HepG2 (cell line): ENCODE data around the gene CMTM8. TPM values are rescaled to one million over a fixed set of nuclear protein-coding genes. Genes with fewer than 3 reads are reported as not detected.

ENCODE experiments used
- ARID4A ChIP-seq: sonication (generic); formaldehyde crosslinking; IDR thresholded peaks from 2 replicates; pipeline ENCODE4 v1.5.0; 2020; ENCODE audit warnings: mild to moderate bottlenecking, missing genetic modification reagents, borderline replicate concordance
- MNT ChIP-seq: fragments of 450-650 bp; IDR thresholded peaks from 2 replicates; pipeline ENCODE4 v1.6.1; 2016
- REPIN1 ChIP-seq: sonication (generic); formaldehyde crosslinking; IDR thresholded peaks from 2 replicates; pipeline ENCODE4 v1.8.0; 2022; ENCODE audit warnings: missing genetic modification reagents, low read depth, mild to moderate bottlenecking, borderline replicate concordance
- ZNF367 ChIP-seq: sonication (generic); formaldehyde crosslinking; IDR thresholded peaks from 2 replicates; pipeline ENCODE4 v1.4.0; 2020; ENCODE audit warnings: missing genetic modification reagents, borderline replicate concordance
- ZNF510 ChIP-seq: sonication (generic); formaldehyde crosslinking; IDR thresholded peaks from 2 replicates; pipeline ENCODE4 v1.4.0; 2020; ENCODE audit warnings: low read depth, mild to moderate bottlenecking, missing genetic modification reagents
- polyA plus RNA-seq, 8 experiments: library from polyadenylated mRNA; depleted of rRNA in 3 of 8; stranded (reverse) in 7 of 8; unstranded in 1 of 8; fragments of >200 nt; fragmentation: Illumina TruSeq in 4 of 8; extraction: Trizol in 4 of 8; gene quantifications; 2 replicates each; pipeline versions ENCODE4 v1.2.1 to v1.2.3, GENCODE V29; 2011 to 2016; ENCODE audit warnings: low read depth in 4 of 8, missing spikeins in 1 of 8, mixed read lengths in 1 of 8; ENCODE audit not compliant: insufficient read depth in 1 of 8
- total RNA-seq, 5 experiments: library from RNA; depleted of rRNA; stranded (reverse); fragments of >200 nt; fragmentation: Illumina TruSeq; extraction: Trizol; gene quantifications; 2 replicates each; pipeline ENCODE4 v1.2.3, GENCODE V29; 2016; ENCODE audit warnings: low read depth in 1 of 5

The CMTM8 gene
- total and polyA plus RNA-seq, 2 of the 13 experiments (the other 11 are each of a cell fraction or from before 2014, with no cell fraction given), result 8.9 to 15.8 TPM

GRCh38 chr3:32215185-32215584 lies 23.3 kb upstream of the CMTM8 start (continued):
- no peak for TF ChIP-seq ARID4A (CRISPR knock-in tag)
- no peak for TF ChIP-seq MNT
- TF ChIP-seq ZNF367 (CRISPR knock-in tag), result no peak
- TF ChIP-seq ZNF510 (CRISPR knock-in tag), result no peak
- TF ChIP-seq REPIN1 (CRISPR knock-in tag), result no peak
